ENCODE measurements around the gene ZIC2. TPM values are rescaled to one million over a fixed set of nuclear protein-coding genes. Genes with fewer than 3 reads are reported as not detected.

ZIC2 gene
- total RNA-seq, 1 experiment from 2014 or later, result 426 TPM

GRCh38 chr13:99973163-99973807 lies 8.3 kb upstream of the ZIC2 start:
- H2BK15ac ChIP-seq (ENCODE audit: low read depth, low read length), result no peak overlapping the region
- peaks cover 11 to 14% (median 13%) of the 10 kb centered on the region in 3 experiments for H3K36me3 Mint-ChIP-seq (ENCODE audit: insufficient read depth in 1 of 3, low read depth in 3 of 3)
- DNase-seq, result no peak
- no CpG with 5 or more reads among the region's 11 CpGs for WGBS (ENCODE audit: extremely low coverage, insufficient read length, low lambda C conversion rate)
- H4K20me1 ChIP-seq (ENCODE audit: control insufficient read depth, insufficient read depth, insufficient read length), result no peaks in the 10 kb centered on the region
- H3K23me2 ChIP-seq (ENCODE audit: insufficient read length, low read depth, low read length, poor library complexity, severe bottlenecking), result peaks cover 38% of the 10 kb centered on the region
- peaks cover 4% of the 10 kb centered on the region; the same call in 1 of the 2 replicates for H3K27me3 ChIP-seq (ENCODE audit: insufficient read depth, low read length)
- peak overlapping the region; percentile 84 to 91 for H3K4me3 Mint-ChIP-seq
- no peak overlapping the region for H3T11ph ChIP-seq (ENCODE audit: low read length)
- TF ChIP-seq CTCF (conservative IDR thresholded peaks at IDR 0.05), result no peak
- H4K5ac ChIP-seq (ENCODE audit: insufficient read length, low read depth, low read length), result no peak overlapping the region
- no peak overlapping the region for H2BK120ac ChIP-seq (ENCODE audit: low read depth, low read length, poor library complexity, severe bottlenecking)
- no peak overlapping the region for H4K91ac ChIP-seq (ENCODE audit: insufficient read length, low read depth, low read length)
- H3K27me3 Mint-ChIP-seq (ENCODE audit: low read depth), result peaks cover 39% of the 10 kb centered on the region
- no peak overlapping the region for H3K18ac ChIP-seq (ENCODE audit: insufficient read length, low read depth, low read length)
- peaks cover 61 to 64% of the 10 kb centered on the region in 2 experiments for H3K4me1 Mint-ChIP-seq
- H3K4me2 ChIP-seq (ENCODE audit: insufficient read depth, insufficient read length, low read length), result peak overlapping the region; percentile 29
- H3K9me3 ChIP-seq (ENCODE audit: control insufficient read depth, low read depth, low read length), result no peaks in the 10 kb centered on the region
- no peak overlapping the region for H2BK5ac ChIP-seq (ENCODE audit: insufficient read length, low read length)
- H3K4ac ChIP-seq (ENCODE audit: low read depth, low read length), result no peak overlapping the region
- H3K79me2 ChIP-seq (ENCODE audit: insufficient read depth, low read length), result peaks cover 10% of the 10 kb centered on the region; the same call in 1 of the 2 replicates
- no peaks in the 10 kb centered on the region for H3K79me1 ChIP-seq (ENCODE audit: insufficient read depth, low read depth, low read length, poor library complexity, severe bottlenecking)
- H2AFZ ChIP-seq (ENCODE audit: low read length), result no peak overlapping the region
- H3K23ac ChIP-seq (ENCODE audit: insufficient read length, low read depth, low read length), result no peak overlapping the region
- H3K9ac ChIP-seq (ENCODE audit: extremely low read depth, insufficient read length, low read length), result no peak overlapping the region
- H3K14ac ChIP-seq (ENCODE audit: insufficient read depth, low read length), result no peak overlapping the region
- no peak overlapping the region for H3K27ac ChIP-seq (ENCODE audit: insufficient read length, low read depth, low read length)
- no peak overlapping the region for H2AK5ac ChIP-seq (ENCODE audit: insufficient read length, low read length)
- peaks cover 5 to 7% of the 10 kb centered on the region in 2 experiments; a peak in 4 of 5 replicates for H3K9me3 Mint-ChIP-seq
- H3K27ac Mint-ChIP-seq, result peak overlapping the region in 1 of 3 experiments; percentile 91; a peak in 3 of 7 replicates
- no peak overlapping the region for H2BK20ac ChIP-seq (ENCODE audit: low read depth, low read length, poor library complexity, severe bottlenecking)
- H3K4me1 ChIP-seq (ENCODE audit: insufficient read depth, low read length), result peaks cover 10% of the 10 kb centered on the region; the same call in 1 of the 2 replicates
- H3K56ac ChIP-seq (ENCODE audit: insufficient read length, low read depth, low read length), result no peak overlapping the region
- no peak overlapping the region for H4K8ac ChIP-seq (replicated peaks; ENCODE audit: insufficient read length, low read depth, low read length)
- no peak overlapping the region for H2BK12ac ChIP-seq (ENCODE audit: insufficient read length, low read depth, low read length)

All from H9 (cell line).